ENCODE results near the gene ZNHIT6.

DNA sequence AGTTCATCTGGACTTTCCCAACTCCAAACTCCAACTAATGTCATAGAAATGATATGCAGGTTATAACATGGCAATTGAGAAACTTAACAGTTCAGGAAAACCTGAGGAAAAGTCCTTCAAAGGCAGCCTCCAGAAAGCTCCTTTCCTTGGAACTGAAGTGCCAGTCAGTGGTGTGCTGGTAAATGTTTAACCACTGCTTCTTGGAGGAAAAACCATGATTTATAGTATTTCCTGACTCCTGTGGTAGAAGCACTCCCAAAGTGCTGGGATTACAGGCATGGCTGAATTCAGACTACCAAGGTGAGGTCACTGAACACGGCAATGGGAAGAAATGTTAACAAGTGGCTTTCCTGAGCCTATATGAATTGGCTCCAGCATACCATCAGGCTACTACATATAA is 26.7 kb upstream of the ZNHIT6 start:
- TF ChIP-seq SIN3A (IDR thresholded peaks at IDR 0.05; ENCODE audit: borderline replicate concordance, insufficient read depth, low read length) (no peak), POLR2AphosphoS5 (IDR thresholded peaks at IDR 0.05; ENCODE audit: low read depth, low read length) (no peak), FOXP2 (optimal IDR thresholded peaks at IDR 0.05; ENCODE audit: borderline replicate concordance, extremely low read depth, extremely low read length, insufficient read depth) (no peak)
- TF ChIP-seq, protein P1, sequence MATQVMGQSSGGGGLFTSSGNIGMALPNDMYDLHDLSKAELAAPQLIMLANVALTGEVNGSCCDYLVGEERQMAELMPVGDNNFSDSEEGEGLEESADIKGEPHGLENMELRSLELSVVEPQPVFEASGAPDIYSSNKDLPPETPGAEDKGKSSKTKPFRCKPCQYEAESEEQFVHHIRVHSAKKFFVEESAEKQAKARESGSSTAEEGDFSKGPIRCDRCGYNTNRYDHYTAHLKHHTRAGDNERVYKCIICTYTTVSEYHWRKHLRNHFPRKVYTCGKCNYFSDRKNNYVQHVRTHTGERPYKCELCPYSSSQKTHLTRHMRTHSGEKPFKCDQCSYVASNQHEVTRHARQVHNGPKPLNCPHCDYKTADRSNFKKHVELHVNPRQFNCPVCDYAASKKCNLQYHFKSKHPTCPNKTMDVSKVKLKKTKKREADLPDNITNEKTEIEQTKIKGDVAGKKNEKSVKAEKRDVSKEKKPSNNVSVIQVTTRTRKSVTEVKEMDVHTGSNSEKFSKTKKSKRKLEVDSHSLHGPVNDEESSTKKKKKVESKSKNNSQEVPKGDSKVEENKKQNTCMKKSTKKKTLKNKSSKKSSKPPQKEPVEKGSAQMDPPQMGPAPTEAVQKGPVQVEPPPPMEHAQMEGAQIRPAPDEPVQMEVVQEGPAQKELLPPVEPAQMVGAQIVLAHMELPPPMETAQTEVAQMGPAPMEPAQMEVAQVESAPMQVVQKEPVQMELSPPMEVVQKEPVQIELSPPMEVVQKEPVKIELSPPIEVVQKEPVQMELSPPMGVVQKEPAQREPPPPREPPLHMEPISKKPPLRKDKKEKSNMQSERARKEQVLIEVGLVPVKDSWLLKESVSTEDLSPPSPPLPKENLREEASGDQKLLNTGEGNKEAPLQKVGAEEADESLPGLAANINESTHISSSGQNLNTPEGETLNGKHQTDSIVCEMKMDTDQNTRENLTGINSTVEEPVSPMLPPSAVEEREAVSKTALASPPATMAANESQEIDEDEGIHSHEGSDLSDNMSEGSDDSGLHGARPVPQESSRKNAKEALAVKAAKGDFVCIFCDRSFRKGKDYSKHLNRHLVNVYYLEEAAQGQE (IDR thresholded peaks at IDR 0.05; ENCODE audit: insufficient read depth in 1 of 2, low read depth in 2 of 2, low read length in 2 of 2), result no peak

All from PFSK-1 (cell line).